ENCODE results near the gene ELL.

ELL gene

GRCh38 chr19:18434411-18435175 lies 87.3 kb downstream of the ELL start:
- Histone ChIP-seq H3K27me3 (no peaks in the 10 kb centered on the region), H3K9me3 (no peaks in the 10 kb centered on the region), H3K4me1 (peaks cover 32% of the 10 kb centered on the region), H3K36me3 (peaks cover 31% of the 10 kb centered on the region), H3K4me3 (ENCODE audit: low read depth, low read length) (peak overlapping the region; percentile 59)
- DNase-seq: no peak
- no peak for TF ChIP-seq CTCF (IDR thresholded peaks at IDR 0.05; ENCODE audit: low read depth, low read length)

GRCh38 chr19:18433735-18434398 lies 88.0 kb downstream of the ELL start:
- no peaks in the 10 kb centered on the region for H3K27me3 ChIP-seq
- DNase-seq: peak; percentile 70
- peaks cover 35% of the 10 kb centered on the region for H3K4me1 ChIP-seq
- no peak for TF ChIP-seq CTCF (IDR thresholded peaks at IDR 0.05; ENCODE audit: low read depth, low read length)
- peaks cover 31% of the 10 kb centered on the region for H3K36me3 ChIP-seq
- no peaks in the 10 kb centered on the region for H3K9me3 ChIP-seq
- H3K4me3 ChIP-seq (ENCODE audit: low read depth, low read length): peak overlapping the region; percentile 59

GRCh38 chr19:18433015-18433691 lies 88.7 kb downstream of the ELL start:
- TF ChIP-seq CTCF (IDR thresholded peaks at IDR 0.05; ENCODE audit: low read depth, low read length): no peak
- Histone ChIP-seq H3K9me3 (no peaks in the 10 kb centered on the region), H3K36me3 (peaks cover 33% of the 10 kb centered on the region), H3K4me3 (ENCODE audit: low read depth, low read length) (peak overlapping the region; percentile 59), H3K27me3 (no peaks in the 10 kb centered on the region), H3K4me1 (peaks cover 41% of the 10 kb centered on the region)
- peak; percentile 81 for DNase-seq

- Histone ChIP-seq H3K27me3 (no peaks in the 10 kb centered on the region), H3K9me3 (no peaks in the 10 kb centered on the region), H3K36me3 (peaks cover 35% of the 10 kb centered on the region), H3K4me1 (peaks cover 46% of the 10 kb centered on the region), H3K4me3 (ENCODE audit: low read depth, low read length) (peak overlapping the region; percentile 59)
- no peak for DNase-seq
- TF ChIP-seq CTCF (IDR thresholded peaks at IDR 0.05; ENCODE audit: low read depth, low read length): no peak
Observed at GRCh38 chr19:18432275-18433014, 89.4 kb downstream of the ELL start.

GRCh38 chr19:18431351-18432197 lies 90.3 kb downstream of the ELL start:
- peak; percentile 42 for DNase-seq
- no peak overlapping the region; the same call in 1 of the 2 replicates for H3K4me3 ChIP-seq (ENCODE audit: low read depth, low read length)

More at GRCh38 chr19:18431351-18432197, 90.3 kb downstream of the ELL start:
- Histone ChIP-seq H3K4me1 (peaks cover 44% of the 10 kb centered on the region), H3K9me3 (no peaks in the 10 kb centered on the region), H3K27me3 (no peaks in the 10 kb centered on the region), H3K36me3 (peaks cover 35% of the 10 kb centered on the region)
- no peak for TF ChIP-seq CTCF (IDR thresholded peaks at IDR 0.05; ENCODE audit: low read depth, low read length)
